SKM-1 treated with dmso at 0.1 percent for 144 hours (cell line): ENCODE results near the gene RNF212B.

Experiments
- DNase-seq: peaks from one replicate; lab custom pipeline; 2025; ENCODE audit not compliant: unreplicated experiment; lab: John Stamatoyannopoulos, UW

RNF212B gene

GRCh38 chr14:23294734-23295561, 57.2 kb downstream of the RNF212B start:
- peak; percentile 27 for DNase-seq

- no peak for DNase-seq
These were observed 58.5 kb downstream of the RNF212B start for GRCh38 chr14:23296012-23296777.

GRCh38 chr14:23297096-23297495, 59.4 kb downstream of the RNF212B start:
- DNase-seq = no peak

GRCh38 chr14:23297611-23298277, 60.0 kb downstream of the RNF212B start:
- no peak for DNase-seq

- DNase-seq = no peak
These were observed 61.6 kb downstream of the RNF212B start for GRCh38 chr14:23299211-23299957.

- DNase-seq = no peak
These were observed 62.4 kb downstream of the RNF212B start for GRCh38 chr14:23299986-23300686.

- no peak for DNase-seq
These were observed 63.0 kb downstream of the RNF212B start for GRCh38 chr14:23300687-23301223.

- DNase-seq = peak; percentile 88
These were observed 63.7 kb downstream of the RNF212B start for GRCh38 chr14:23301288-23301968.

GRCh38 chr14:23301969-23302289, 64.2 kb downstream of the RNF212B start:
- no peak for DNase-seq

- DNase-seq = peak; percentile 9
These were observed 64.8 kb downstream of the RNF212B start, which contains the start of gene PPP1R3E for GRCh38 chr14:23302290-23303225. PPP1R3E (minus strand) TSS chr14:23302859; CDS start chr14:23302576, 283 bp downstream.

- DNase-seq = peak; percentile 9
These were observed 68.8 kb downstream of the RNF212B start, which contains the start of gene BCL2L2 for GRCh38 chr14:23306412-23307145. BCL2L2 (plus strand) TSS chr14:23306833; CDS start chr14:23307768, 935 bp downstream.

GRCh38 chr14:23307146-23307530, 69.4 kb downstream of the RNF212B start:
- DNase-seq = no peak

- DNase-seq = no peak
These were observed 70.2 kb downstream of the RNF212B start for GRCh38 chr14:23307687-23308644.

GRCh38 chr14:23308721-23309445, 71.1 kb downstream of the RNF212B start:
- no peak for DNase-seq

GRCh38 chr14:23310546-23310945, 72.8 kb downstream of the RNF212B start:
- DNase-seq = no peak

- no peak for DNase-seq
These were observed 78.6 kb downstream of the RNF212B start for GRCh38 chr14:23316300-23316699.
